NCI-H2196 treated with DMSO at 0.1 percent for 48 hours (cell line): ENCODE results near the gene ITSN1.
"Not testable (repeated sequence)": the region's sequence is repeated elsewhere in the genome, so short reads cannot be mapped to it uniquely, and the experiment has no call there.

ENCODE experiments used
- DNase-seq: peaks from one replicate; lab custom pipeline; 2025; ENCODE audit not compliant: unreplicated experiment; lab: John Stamatoyannopoulos, UW

The ITSN1 gene

DNA sequence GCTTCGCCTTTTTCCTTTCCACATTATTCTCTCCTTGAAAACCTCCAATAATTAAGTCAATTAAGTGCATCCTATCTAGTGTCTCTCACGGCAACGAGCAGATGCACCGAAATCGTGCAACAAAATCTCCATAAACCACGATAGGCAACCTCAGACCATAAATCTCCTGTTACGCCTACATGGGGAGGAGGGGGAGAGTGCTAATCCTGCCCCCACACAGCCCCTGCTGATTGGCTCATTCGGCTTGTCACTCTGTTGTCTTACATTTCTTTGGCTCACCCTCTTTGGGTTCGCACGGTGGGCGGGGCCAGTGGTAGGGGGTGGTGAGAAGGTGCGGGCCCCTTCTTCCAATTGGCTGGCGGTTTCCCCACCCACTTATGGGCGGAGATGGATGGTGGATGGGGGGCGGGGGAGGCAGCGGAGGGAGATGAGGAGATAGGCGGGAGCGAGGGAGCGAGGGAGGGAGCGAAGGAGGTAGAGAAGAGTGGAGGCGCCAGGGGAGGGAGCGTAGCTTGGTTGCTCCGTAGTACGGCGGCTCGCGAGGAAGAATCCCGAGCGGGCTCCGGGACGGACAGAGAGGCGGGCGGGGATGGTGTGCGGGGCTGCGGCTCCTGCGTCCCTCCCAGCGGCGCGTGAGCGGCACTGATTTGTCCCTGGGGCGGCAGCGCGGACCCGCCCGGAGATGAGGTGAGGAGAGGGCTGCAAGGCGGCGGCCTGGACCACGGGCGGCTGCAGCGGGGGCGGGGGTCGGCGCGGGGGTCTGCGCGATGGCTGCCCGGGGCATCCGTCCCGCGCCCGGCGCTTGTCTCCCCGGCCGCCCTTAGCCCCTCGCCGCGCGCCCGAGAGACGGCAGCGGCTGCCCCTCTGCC, at the start of gene ITSN1:
Gene ITSN1 (plus strand): TSS at position 475 of the 869 bp plus-strand sequence. CDS start 76,328 bp downstream, outside the sequence.
- peak; percentile 98 for DNase-seq

- DNase-seq, result no peak
Measured at GRCh38 chr21:33598051-33598450, 44.2 kb upstream of the ITSN1 start.

GRCh38 chr21:33608559-33608958, 33.7 kb upstream of the ITSN1 start:
- no peak for DNase-seq

DNA sequence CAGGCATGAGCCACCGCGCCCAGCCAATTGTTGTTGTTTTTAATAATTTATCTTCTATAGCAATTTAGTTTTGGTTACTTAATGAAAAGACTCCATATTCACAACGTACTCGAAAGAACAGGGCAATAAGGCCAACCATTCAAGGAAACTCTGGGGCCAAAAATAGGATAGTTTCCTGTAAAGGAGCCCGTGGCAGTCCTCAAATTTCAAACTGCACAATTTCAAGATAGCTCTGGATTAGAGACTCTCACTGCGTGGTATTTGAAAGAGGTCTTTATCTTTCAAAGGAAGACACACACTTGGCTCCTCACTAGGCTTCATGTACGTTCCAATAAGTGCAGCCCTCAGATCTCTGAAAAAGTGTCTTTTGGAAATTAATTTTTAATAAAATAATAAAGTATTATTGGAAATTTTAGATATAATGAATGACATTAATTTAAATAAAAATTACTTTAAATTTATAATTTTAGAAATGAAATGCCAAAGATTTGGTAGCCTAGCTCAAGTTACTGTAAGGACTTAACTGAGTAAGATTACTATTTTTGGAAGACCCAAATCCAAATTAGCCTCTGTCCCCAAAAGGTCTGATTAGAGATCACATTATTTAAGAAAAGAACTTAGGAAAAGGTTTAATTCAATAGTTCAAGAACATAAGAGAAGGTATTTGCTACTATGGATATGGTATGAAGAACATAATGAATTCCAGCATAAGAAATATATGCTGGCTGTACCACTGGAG, 31.1 kb upstream of the ITSN1 start:
- DNase-seq, result no peak

DNA sequence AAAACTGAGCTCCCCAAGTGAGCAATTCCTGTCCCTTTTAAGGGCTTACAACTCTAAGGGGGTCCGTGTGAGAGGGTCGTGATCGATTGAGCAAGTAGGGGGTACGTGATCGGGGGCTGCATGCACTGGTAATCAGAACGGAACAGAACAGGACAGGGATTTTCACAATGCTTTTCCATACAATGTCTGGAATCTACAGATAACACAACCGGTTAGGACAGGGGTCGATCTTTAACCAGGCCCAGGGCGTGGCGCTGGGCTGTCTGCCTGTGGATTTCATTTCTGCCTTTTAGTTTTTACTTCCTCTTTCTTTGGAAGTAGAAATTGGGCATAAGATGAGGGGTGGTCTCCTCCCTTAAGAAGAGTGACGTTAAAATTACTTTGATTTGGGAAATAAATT, 24.7 kb upstream of the ITSN1 start:
- DNase-seq, result not testable (repeated sequence)

DNA sequence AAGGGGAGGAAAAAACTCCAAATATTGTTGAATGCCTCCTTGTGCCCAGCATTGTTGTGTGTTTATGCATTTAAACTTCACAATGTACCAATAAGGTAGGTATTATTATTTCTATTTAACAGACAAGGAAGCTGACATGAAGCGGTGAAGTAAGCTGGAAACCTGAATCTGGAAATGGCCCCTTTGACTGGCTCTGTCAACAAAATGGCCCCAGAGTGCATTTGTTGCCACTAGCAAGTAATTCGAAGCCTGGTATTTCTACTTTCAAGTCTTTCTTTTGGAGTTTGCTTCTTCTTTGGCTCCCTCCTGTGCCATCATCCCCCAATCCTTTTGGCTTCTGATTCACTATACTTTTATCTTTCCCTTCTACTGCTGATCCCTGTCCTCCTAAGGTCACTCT, 23.9 kb upstream of the ITSN1 start:
- no peak for DNase-seq

- no peak for DNase-seq
Measured at GRCh38 chr21:33619726-33620125, 22.6 kb upstream of the ITSN1 start.

GRCh38 chr21:33622253-33622652, 20.0 kb upstream of the ITSN1 start:
- DNase-seq, result no peak

DNA sequence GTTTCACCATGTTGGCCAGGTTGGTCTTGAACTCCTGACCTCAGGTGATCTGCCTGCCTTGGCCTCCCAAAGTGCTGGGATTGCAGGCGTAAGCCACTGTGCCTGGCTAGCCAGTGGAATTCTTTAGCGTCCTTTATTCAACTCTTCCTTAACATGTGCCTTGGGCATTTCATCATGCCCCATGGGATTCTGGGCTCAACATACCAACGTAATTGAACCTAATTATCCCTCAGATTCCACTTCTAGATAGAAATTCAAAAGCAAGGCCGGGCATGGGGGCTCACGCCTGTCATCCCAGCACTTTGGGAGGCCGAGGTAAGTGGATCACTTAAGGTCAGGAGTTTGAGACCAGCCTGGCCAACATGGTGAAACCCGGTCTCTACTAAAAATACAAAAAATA, 16.1 kb upstream of the ITSN1 start:
- not testable (repeated sequence) for DNase-seq

- DNase-seq, result no peak
Measured at GRCh38 chr21:33634254-33634653, 8.0 kb upstream of the ITSN1 start.

- no peak for DNase-seq
Measured at GRCh38 chr21:33640697-33641351, 1.5 kb upstream of the ITSN1 start.

GRCh38 chr21:33641352-33642026, 812 bp upstream of the ITSN1 start, which contains the start of gene CRYZL1:
TSS of gene CRYZL1 (minus strand) at chr21:33641741. CDS start at chr21:33631551, 10,190 bp downstream.
- DNase-seq, result peak; percentile 99

DNA sequence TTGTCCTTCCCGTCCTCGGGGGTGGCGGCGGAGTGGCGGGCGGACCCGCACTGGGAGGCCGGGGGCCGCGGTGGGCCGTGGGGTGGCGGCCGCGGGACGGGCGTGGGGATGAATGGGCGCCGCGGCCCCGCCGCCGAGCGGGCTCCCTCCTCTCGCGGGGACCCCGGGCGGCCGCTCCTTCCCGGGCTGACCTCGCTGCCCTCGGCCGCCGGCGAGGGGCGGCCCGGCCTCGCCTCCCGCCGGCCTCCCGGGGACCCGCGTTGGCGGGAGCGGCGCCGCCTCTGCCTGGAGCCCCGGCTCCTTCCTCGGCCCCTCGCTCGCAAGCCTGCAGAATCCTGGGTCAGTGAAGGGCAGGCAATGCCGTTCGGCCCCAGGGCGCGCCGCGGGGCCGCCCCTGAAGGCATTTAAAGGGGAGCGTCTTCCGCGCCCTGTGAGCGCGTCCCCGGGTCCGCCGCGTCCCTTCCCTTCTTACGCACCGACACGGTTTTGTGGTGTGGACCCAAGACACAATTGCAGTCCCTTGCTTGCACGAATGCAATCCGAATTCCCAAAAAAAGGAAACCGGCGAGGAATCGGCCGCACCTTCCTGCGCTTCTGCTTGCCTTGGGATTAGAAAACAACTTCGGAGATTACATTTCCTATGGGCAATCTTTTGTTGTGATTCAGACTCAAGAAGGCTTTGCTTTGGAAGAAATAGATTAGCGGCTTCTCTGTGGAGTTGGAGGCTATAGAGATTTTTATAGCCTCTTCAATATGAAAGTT, 776 bp downstream of the ITSN1 start:
- DNase-seq, result no peak

DNA sequence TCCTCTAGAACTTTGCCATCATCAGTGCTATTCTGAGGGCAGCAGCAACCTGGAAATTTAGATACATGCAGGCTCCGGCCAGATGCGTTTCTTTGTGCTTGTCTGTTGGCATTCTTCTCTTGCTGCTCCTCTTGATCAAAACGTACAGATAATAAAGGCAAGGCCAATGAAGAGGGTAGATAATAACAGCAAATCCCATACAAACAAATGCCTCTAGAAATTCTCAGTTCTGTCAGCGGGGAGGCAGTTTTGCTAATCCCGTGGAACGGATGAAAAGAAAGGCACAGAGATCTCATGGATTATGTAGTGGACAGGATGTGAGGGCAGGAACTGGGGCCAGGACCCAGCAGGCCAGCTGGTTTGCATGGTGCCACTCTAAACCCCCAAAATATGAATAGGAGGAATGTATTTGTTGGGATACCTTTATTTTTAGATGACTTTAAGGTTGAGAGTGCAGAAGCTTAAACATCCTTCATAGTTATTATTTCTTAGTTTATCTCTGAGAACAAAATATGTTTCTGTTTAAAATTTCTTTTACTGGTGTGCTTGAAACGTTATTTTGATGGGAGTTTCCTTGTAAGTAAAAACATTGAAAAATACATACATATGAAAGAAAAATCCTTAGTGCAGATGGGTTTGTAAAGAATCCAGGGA, 1.5 kb downstream of the ITSN1 start:
- DNase-seq, result no peak

GRCh38 chr21:33644383-33645074, 2.2 kb downstream of the ITSN1 start:
- no peak for DNase-seq

- DNase-seq, result no peak
Measured at GRCh38 chr21:33645730-33646129, 3.4 kb downstream of the ITSN1 start.

- DNase-seq, result no peak
Measured at GRCh38 chr21:33647587-33647986, 5.3 kb downstream of the ITSN1 start.

DNA sequence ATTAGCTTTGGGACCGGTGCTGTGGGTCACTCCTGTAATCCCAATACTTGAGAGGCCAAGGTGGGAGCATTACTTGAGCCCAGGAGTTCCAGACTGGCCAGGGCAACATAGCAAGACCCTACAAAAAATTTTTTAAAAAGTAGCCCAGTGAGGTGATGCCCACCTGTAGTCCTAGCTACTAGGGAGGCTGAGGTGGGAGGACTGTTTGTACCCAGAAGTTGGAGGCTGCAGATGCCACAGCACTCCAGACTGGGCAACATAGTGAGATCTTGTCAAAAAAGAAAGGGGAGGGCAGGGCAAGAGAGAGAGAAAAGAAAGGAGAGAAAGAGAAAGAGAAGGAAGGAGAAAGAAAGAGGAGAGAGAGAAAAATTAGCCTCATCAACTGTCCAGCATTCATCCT, 6.3 kb downstream of the ITSN1 start:
- no peak for DNase-seq

- DNase-seq, result no peak
Measured at GRCh38 chr21:33650230-33650629, 7.9 kb downstream of the ITSN1 start.
